Esophagus muscularis mucosa (tissue), 3 donors: Measurements from ENCODE around the gene TMEM131.

Experiments used
- CTCF ChIP-seq, 3 experiments: fragments of 200-600 bp in 2 of 3; fragments of 450-650 bp in 1 of 3; sonication (generic) in 2 of 3; IDR thresholded peaks; one replicate each; pipeline ENCODE4 v1.5.1; 2017 to 2019; ENCODE audit warnings: antibody characterized with exemption in 3 of 3, mild to moderate bottlenecking in 2 of 3, moderate library complexity in 1 of 3
- POLR2A ChIP-seq: fragments of 450-650 bp; IDR thresholded peaks from one replicate; pipeline ENCODE4 v1.6.1; 2017; ENCODE audit warnings: antibody characterized with exemption, moderate library complexity, mild to moderate bottlenecking, low read depth
- POLR2AphosphoS5 ChIP-seq, 2 donors: sonication (generic); formaldehyde crosslinking; IDR thresholded peaks; one replicate each; pipeline ENCODE4 v1.6.1; 2017; ENCODE audit warnings: antibody characterized with exemption in 2 of 2

GRCh38 chr2:97951155-97951680 is 44.5 kb downstream of the TMEM131 start:
- no peak for TF ChIP-seq POLR2AphosphoS5 (IDR thresholded peaks at IDR 0.05)
- no peak for TF ChIP-seq CTCF (IDR thresholded peaks at IDR 0.05)
- no peak for TF ChIP-seq POLR2A
